ENCODE measurements around the gene VDAC2. TPM values are rescaled to one million over a fixed set of nuclear protein-coding genes. Genes with fewer than 3 reads are reported as not detected.
"Not testable (repeated sequence)": the region's sequence is repeated elsewhere in the genome, so short reads cannot be mapped to it uniquely, and the experiment has no call there.

Gene VDAC2
- total and polyA plus RNA-seq, 2 donors = 78.3 to 146 TPM

GRCh38 chr10:75212343-75212742 is 1.7 kb downstream of the VDAC2 start:
- H3K27me3 ChIP-seq (ENCODE audit: control insufficient read depth in 2 of 2, insufficient read depth in 1 of 2, low read length in 1 of 2) = no peaks in the 10 kb centered on the region
- WGBS = 97% methylated on average over 6 of the region's 6 CpGs
- peaks cover 14 to 47% of the 10 kb centered on the region in 2 donors for H3K36me3 ChIP-seq (ENCODE audit: control insufficient read depth in 2 of 2, insufficient read depth in 2 of 2, low read length in 1 of 2)
- H3K4me1 ChIP-seq (ENCODE audit: control insufficient read depth in 2 of 2, insufficient read depth in 2 of 2, low read length in 2 of 2) = peaks cover 8 to 19% of the 10 kb centered on the region in 2 donors
- H3K4me3 ChIP-seq (ENCODE audit: low read length in 2 of 2) = no peak overlapping the region
- no peak for DNase-seq (ENCODE audit: low read depth in 6 of 9, low spot score in 9 of 9)
- H3K9me3 ChIP-seq (ENCODE audit: control insufficient read depth in 2 of 2, insufficient read depth in 1 of 2, low read length in 1 of 2) = no peaks in the 10 kb centered on the region
- H3K27ac ChIP-seq (ENCODE audit: low read depth in 1 of 2, low read length in 1 of 2) = no peak overlapping the region

- no peak for DNase-seq (ENCODE audit: low read depth in 6 of 9, low spot score in 9 of 9)
- Histone ChIP-seq H3K4me3 (ENCODE audit: low read length in 2 of 2) (no peak overlapping the region), H3K4me1 (ENCODE audit: control insufficient read depth in 2 of 2, insufficient read depth in 2 of 2, low read length in 2 of 2) (no peaks in the 10 kb centered on the region), H3K27ac (ENCODE audit: low read depth in 1 of 2, low read length in 1 of 2) (no peak overlapping the region), H3K27me3 (ENCODE audit: control insufficient read depth in 2 of 2, insufficient read depth in 1 of 2, low read length in 1 of 2) (no peaks in the 10 kb centered on the region), H3K36me3 (ENCODE audit: control insufficient read depth in 2 of 2, insufficient read depth in 2 of 2, low read length in 1 of 2) (peaks cover 55 to 88% of the 10 kb centered on the region in 2 donors), H3K9me3 (ENCODE audit: control insufficient read depth in 2 of 2, insufficient read depth in 1 of 2, low read length in 1 of 2) (no peaks in the 10 kb centered on the region)
- WGBS = 95% methylated on average over 4 of the region's 4 CpGs
These were observed 9.7 kb downstream of the VDAC2 start for GRCh38 chr10:75220274-75220673.

- 98% methylated on average over 8 of the region's 8 CpGs for WGBS
- H3K27ac ChIP-seq (ENCODE audit: low read depth in 1 of 2, low read length in 1 of 2); H3K9me3 ChIP-seq (ENCODE audit: control insufficient read depth in 2 of 2, insufficient read depth in 1 of 2, low read length in 1 of 2); H3K4me1 ChIP-seq (ENCODE audit: control insufficient read depth in 2 of 2, insufficient read depth in 2 of 2, low read length in 2 of 2); H3K27me3 ChIP-seq (ENCODE audit: control insufficient read depth in 2 of 2, insufficient read depth in 1 of 2, low read length in 1 of 2); H3K4me3 ChIP-seq (ENCODE audit: low read length in 2 of 2); DNase-seq (ENCODE audit: low read depth in 6 of 9, low spot score in 9 of 9): not testable (repeated sequence)
- H3K36me3 ChIP-seq (ENCODE audit: control insufficient read depth in 2 of 2, insufficient read depth in 2 of 2, low read length in 1 of 2) = peaks cover 64 to 87% of the 10 kb centered on the region in 2 donors
These were observed 10.9 kb downstream of the VDAC2 start for GRCh38 chr10:75221492-75221891.

GRCh38 chr10:75223507-75223906 is 12.9 kb downstream of the VDAC2 start:
- Histone ChIP-seq H3K27me3 (ENCODE audit: control insufficient read depth in 2 of 2, insufficient read depth in 1 of 2, low read length in 1 of 2) (no peaks in the 10 kb centered on the region), H3K27ac (ENCODE audit: low read depth in 1 of 2, low read length in 1 of 2) (no peak overlapping the region), H3K36me3 (ENCODE audit: control insufficient read depth in 2 of 2, insufficient read depth in 2 of 2, low read length in 1 of 2) (peaks cover 61 to 83% of the 10 kb centered on the region in 2 donors), H3K4me1 (ENCODE audit: control insufficient read depth in 2 of 2, insufficient read depth in 2 of 2, low read length in 2 of 2) (no peaks in the 10 kb centered on the region), H3K9me3 (ENCODE audit: control insufficient read depth in 2 of 2, insufficient read depth in 1 of 2, low read length in 1 of 2) (no peaks in the 10 kb centered on the region), H3K4me3 (ENCODE audit: low read length in 2 of 2) (no peak overlapping the region)
- DNase-seq (ENCODE audit: low read depth in 6 of 9, low spot score in 9 of 9) = no peak
- 96% methylated on average over 2 of the region's 2 CpGs for WGBS

- no peaks in the 10 kb centered on the region for H3K27me3 ChIP-seq (ENCODE audit: control insufficient read depth in 2 of 2, insufficient read depth in 1 of 2, low read length in 1 of 2)
- 94% methylated on average over 2 of the region's 2 CpGs for WGBS
- DNase-seq (ENCODE audit: low read depth in 6 of 9, low spot score in 9 of 9) = no peak
- H3K27ac ChIP-seq (ENCODE audit: low read depth in 1 of 2, low read length in 1 of 2) = peak overlapping the region in 1 of 2 donors; percentile 42
- H3K9me3 ChIP-seq (ENCODE audit: control insufficient read depth in 2 of 2, insufficient read depth in 1 of 2, low read length in 1 of 2) = no peaks in the 10 kb centered on the region
- H3K4me3 ChIP-seq (ENCODE audit: low read length in 2 of 2) = no peak overlapping the region
- peaks cover 54 to 84% of the 10 kb centered on the region in 2 donors for H3K36me3 ChIP-seq (ENCODE audit: control insufficient read depth in 2 of 2, insufficient read depth in 2 of 2, low read length in 1 of 2)
- H3K4me1 ChIP-seq (ENCODE audit: control insufficient read depth in 2 of 2, insufficient read depth in 2 of 2, low read length in 2 of 2) = no peaks in the 10 kb centered on the region
These were observed 15.5 kb downstream of the VDAC2 start for GRCh38 chr10:75226095-75226494.

GRCh38 chr10:75226656-75227055 is 16.1 kb downstream of the VDAC2 start:
- no peak for DNase-seq (ENCODE audit: low read depth in 6 of 9, low spot score in 9 of 9)
- Histone ChIP-seq H3K36me3 (ENCODE audit: control insufficient read depth in 2 of 2, insufficient read depth in 2 of 2, low read length in 1 of 2) (peaks cover 58 to 84% of the 10 kb centered on the region in 2 donors), H3K27ac (ENCODE audit: low read depth in 1 of 2, low read length in 1 of 2) (no peak overlapping the region), H3K27me3 (ENCODE audit: control insufficient read depth in 2 of 2, insufficient read depth in 1 of 2, low read length in 1 of 2) (no peaks in the 10 kb centered on the region), H3K9me3 (ENCODE audit: control insufficient read depth in 2 of 2, insufficient read depth in 1 of 2, low read length in 1 of 2) (no peaks in the 10 kb centered on the region), H3K4me1 (ENCODE audit: control insufficient read depth in 2 of 2, insufficient read depth in 2 of 2, low read length in 2 of 2) (no peaks in the 10 kb centered on the region), H3K4me3 (ENCODE audit: low read length in 2 of 2) (no peak overlapping the region)
- WGBS = 93% methylated on average over 5 of the region's 5 CpGs

GRCh38 chr10:75228278-75228677 is 17.7 kb downstream of the VDAC2 start:
- DNase-seq (ENCODE audit: low read depth in 6 of 9, low spot score in 9 of 9) = no peak
- Histone ChIP-seq H3K36me3 (ENCODE audit: control insufficient read depth in 2 of 2, insufficient read depth in 2 of 2, low read length in 1 of 2) (peaks cover 51 to 84% of the 10 kb centered on the region in 2 donors), H3K27me3 (ENCODE audit: control insufficient read depth in 2 of 2, insufficient read depth in 1 of 2, low read length in 1 of 2) (no peaks in the 10 kb centered on the region), H3K27ac (ENCODE audit: low read depth in 1 of 2, low read length in 1 of 2) (no peak overlapping the region), H3K4me1 (ENCODE audit: control insufficient read depth in 2 of 2, insufficient read depth in 2 of 2, low read length in 2 of 2) (peaks cover 0 to 2% of the 10 kb centered on the region in 2 donors), H3K9me3 (ENCODE audit: control insufficient read depth in 2 of 2, insufficient read depth in 1 of 2, low read length in 1 of 2) (no peaks in the 10 kb centered on the region), H3K4me3 (ENCODE audit: low read length in 2 of 2) (no peak overlapping the region)
- 98% methylated on average over 3 of the region's 3 CpGs for WGBS

GRCh38 chr10:75228834-75229233 is 18.2 kb downstream of the VDAC2 start:
- DNase-seq (ENCODE audit: low read depth in 6 of 9, low spot score in 9 of 9) = no peak
- Histone ChIP-seq H3K9me3 (ENCODE audit: control insufficient read depth in 2 of 2, insufficient read depth in 1 of 2, low read length in 1 of 2) (no peaks in the 10 kb centered on the region), H3K27me3 (ENCODE audit: control insufficient read depth in 2 of 2, insufficient read depth in 1 of 2, low read length in 1 of 2) (no peaks in the 10 kb centered on the region), H3K4me1 (ENCODE audit: control insufficient read depth in 2 of 2, insufficient read depth in 2 of 2, low read length in 2 of 2) (peaks cover under 1 to 8% of the 10 kb centered on the region in 2 donors), H3K36me3 (ENCODE audit: control insufficient read depth in 2 of 2, insufficient read depth in 2 of 2, low read length in 1 of 2) (peaks cover 46 to 79% of the 10 kb centered on the region in 2 donors), H3K4me3 (ENCODE audit: low read length in 2 of 2) (no peak overlapping the region), H3K27ac (ENCODE audit: low read depth in 1 of 2, low read length in 1 of 2) (no peak overlapping the region)
- WGBS = 94% methylated on average over 4 of the region's 4 CpGs

- Histone ChIP-seq H3K4me3 (ENCODE audit: low read length in 2 of 2) (no peak overlapping the region), H3K27me3 (ENCODE audit: control insufficient read depth in 2 of 2, insufficient read depth in 1 of 2, low read length in 1 of 2) (no peaks in the 10 kb centered on the region), H3K27ac (ENCODE audit: low read depth in 1 of 2, low read length in 1 of 2) (no peak overlapping the region), H3K4me1 (ENCODE audit: control insufficient read depth in 2 of 2, insufficient read depth in 2 of 2, low read length in 2 of 2) (peaks cover 2 to 14% of the 10 kb centered on the region in 2 donors), H3K36me3 (ENCODE audit: control insufficient read depth in 2 of 2, insufficient read depth in 2 of 2, low read length in 1 of 2) (peaks cover 37 to 68% of the 10 kb centered on the region in 2 donors), H3K9me3 (ENCODE audit: control insufficient read depth in 2 of 2, insufficient read depth in 1 of 2, low read length in 1 of 2) (no peaks in the 10 kb centered on the region)
- no peak for DNase-seq (ENCODE audit: low read depth in 6 of 9, low spot score in 9 of 9)
- 97% methylated on average over 3 of the region's 3 CpGs for WGBS
These were observed 19.4 kb downstream of the VDAC2 start for GRCh38 chr10:75229971-75230370.

Measured in thymus (tissue), 11 donors.